KG1 (cell line): ENCODE results near the gene P2RY8.
A peak's percentile ranks its signal among the peaks of the same experiment; 100 is the strongest.
"Not testable (repeated sequence)": the region's sequence is repeated elsewhere in the genome, so short reads cannot be mapped to it uniquely, and the experiment has no call there.

Source experiments
- DNase-seq: peaks from one replicate; lab custom pipeline; 2025; lab: John Stamatoyannopoulos, UW

The P2RY8 gene

GRCh38 chrX:1486177-1486576 is 50.8 kb downstream of the P2RY8 start:
- DNase-seq = no peak

GRCh38 chrX:1485033-1485432 is 52.0 kb downstream of the P2RY8 start:
- DNase-seq = no peak

- no peak for DNase-seq
Observed at GRCh38 chrX:1484638-1485019, 52.4 kb downstream of the P2RY8 start.

GRCh38 chrX:1483843-1484637 is 52.9 kb downstream of the P2RY8 start:
- no peak for DNase-seq

- DNase-seq = not testable (repeated sequence)
Observed at GRCh38 chrX:1482530-1482928, 54.5 kb downstream of the P2RY8 start.

GRCh38 chrX:1481636-1482529 is 55.1 kb downstream of the P2RY8 start:
- no peak for DNase-seq

- DNase-seq = no peak
Observed at GRCh38 chrX:1480082-1480785, 56.8 kb downstream of the P2RY8 start.

- DNase-seq = no peak
Observed at GRCh38 chrX:1477801-1478458, 59.1 kb downstream of the P2RY8 start.

GRCh38 chrX:1477229-1477628 is 59.8 kb downstream of the P2RY8 start:
- no peak for DNase-seq

GRCh38 chrX:1476682-1477081 is 60.3 kb downstream of the P2RY8 start:
- DNase-seq = no peak

- DNase-seq = no peak
Observed at GRCh38 chrX:1475881-1476280, 61.1 kb downstream of the P2RY8 start.

- DNase-seq = no peak
Observed at GRCh38 chrX:1475481-1475880, 61.5 kb downstream of the P2RY8 start.

- not testable (repeated sequence) for DNase-seq
Observed at GRCh38 chrX:1474593-1474992, 62.4 kb downstream of the P2RY8 start.

GRCh38 chrX:1472975-1473374 is 64.0 kb downstream of the P2RY8 start:
- no peak for DNase-seq

GRCh38 chrX:1468250-1468772 is 68.7 kb downstream of the P2RY8 start:
- peak; percentile 50 for DNase-seq

- DNase-seq = no peak
Observed at GRCh38 chrX:1466971-1467561, 69.9 kb downstream of the P2RY8 start.

- DNase-seq = no peak
Observed at GRCh38 chrX:1466232-1466661, 70.7 kb downstream of the P2RY8 start.

- no peak for DNase-seq
Observed at GRCh38 chrX:1465286-1466231, 71.4 kb downstream of the P2RY8 start.

GRCh38 chrX:1464971-1465285 is 72.1 kb downstream of the P2RY8 start:
- no peak for DNase-seq
